VCaP (cell line): Measurements from ENCODE around the gene NAPSA.
"Not testable (repeated sequence)": the region's sequence is repeated elsewhere in the genome, so short reads cannot be mapped to it uniquely, and the experiment has no call there.

ENCODE experiments used
- H3K27ac ChIP-seq: fragments of 450-650 bp; 2 replicates; pipeline ENCODE4 v1.5.1; 2017
- CTCF ChIP-seq: fragments of 450-650 bp; conservative IDR thresholded peaks from 2 replicates; pipeline ENCODE4 v1.5.1; 2017; ENCODE audit warnings: mild to moderate bottlenecking, moderate library complexity

The NAPSA gene

GRCh38 chr19:50352242-50352641, 13.2 kb downstream of the NAPSA start:
- TF ChIP-seq CTCF, result no peak
- no peak overlapping the region for H3K27ac ChIP-seq

DNA sequence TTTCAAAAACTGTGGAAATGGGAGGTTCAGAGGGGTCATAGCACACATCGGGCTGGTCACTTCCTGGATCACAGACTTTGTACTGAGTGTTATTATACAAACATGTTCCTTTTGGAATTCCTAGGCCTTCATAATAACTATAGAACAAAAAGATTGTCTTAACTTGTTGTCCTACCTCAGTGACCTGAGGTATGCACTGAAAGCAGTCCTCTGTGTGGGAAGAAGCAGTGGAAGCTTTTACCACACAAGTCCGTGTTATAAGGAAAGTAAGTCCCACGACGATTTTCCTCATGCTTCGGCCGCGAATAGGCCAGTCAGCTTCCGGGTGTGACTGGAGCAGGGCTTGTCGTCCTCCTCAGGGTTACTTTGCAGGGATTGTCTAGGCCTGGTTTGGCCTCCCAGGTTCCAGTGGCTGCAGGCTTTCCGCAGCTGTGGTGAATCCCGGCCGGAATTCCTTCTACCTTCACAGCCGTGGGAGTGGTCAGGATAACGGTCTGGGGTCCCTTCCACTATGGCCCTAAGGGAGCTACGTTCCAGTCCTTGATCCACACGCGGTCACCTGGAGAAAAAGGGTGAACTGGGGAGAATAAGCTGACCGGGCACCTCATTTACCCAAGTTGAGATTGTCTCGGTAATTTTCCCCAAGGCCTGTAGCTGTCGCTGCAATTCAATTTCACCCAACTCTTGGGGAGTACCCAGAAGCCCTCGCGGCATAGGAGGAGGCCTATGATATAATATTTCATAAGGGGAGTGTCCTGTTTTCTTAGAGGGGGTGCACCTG, 16.0 kb downstream of the NAPSA start:
- H3K27ac ChIP-seq, result no peak overlapping the region
- TF ChIP-seq CTCF, result no peak

DNA sequence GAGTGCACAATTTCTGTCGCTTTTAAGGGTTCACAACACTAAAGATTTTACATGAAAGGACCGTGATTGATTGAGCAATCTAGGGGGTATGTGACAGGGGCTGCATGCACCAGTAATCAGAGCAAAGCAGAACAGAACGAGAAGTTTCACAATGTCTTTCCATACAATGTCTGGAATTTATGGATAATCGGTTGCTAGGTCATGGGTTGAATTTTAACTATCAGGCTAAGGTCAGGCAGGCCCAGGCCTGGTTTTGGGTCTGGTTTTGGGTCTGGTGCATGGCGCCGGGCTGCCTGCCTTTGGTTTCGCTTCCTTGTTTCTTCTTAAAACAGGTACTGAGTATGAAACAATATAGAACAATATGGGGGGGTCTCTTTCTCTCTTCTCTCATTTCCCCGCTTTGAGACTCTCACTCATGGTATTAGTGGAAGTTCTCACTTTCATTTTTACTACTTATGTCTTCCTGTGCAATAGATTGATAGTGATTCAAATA, 18.3 kb downstream of the NAPSA start:
- H3K27ac ChIP-seq, result not testable (repeated sequence)

DNA sequence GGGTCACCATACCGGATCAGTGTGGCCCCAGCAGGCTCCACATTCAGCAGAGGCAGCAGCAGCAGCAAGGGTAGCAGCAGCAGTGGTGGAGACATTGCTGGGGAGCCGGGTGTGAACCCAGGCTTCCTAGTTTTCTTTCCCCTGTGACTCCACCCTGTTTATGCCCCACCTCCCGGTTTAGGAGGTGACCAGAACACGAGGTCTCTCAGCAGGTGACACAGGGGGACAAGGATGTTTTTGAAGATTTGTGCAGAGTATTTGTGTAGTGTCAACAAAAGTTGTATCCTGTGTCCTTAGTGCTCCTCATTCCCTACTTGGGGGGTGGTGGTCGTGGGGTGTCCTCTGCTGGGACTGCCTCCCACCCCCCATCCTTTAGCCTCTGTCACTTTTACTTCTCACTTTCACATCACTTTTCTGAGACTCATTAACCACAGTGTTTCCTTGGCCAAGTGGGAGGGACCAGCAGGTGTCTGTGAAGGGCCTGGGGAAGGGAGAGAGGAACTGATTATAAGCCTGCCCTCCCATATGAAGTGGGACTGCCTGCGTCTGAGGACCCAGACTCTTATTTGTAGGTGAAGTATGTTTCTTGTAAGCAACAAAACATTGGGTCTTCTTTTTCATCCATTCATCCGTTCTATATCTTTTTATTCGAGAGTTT, 20.6 kb downstream of the NAPSA start:
- H3K27ac ChIP-seq, result no peak overlapping the region
- TF ChIP-seq CTCF, result no peak

- no peak overlapping the region for H3K27ac ChIP-seq
Measured at GRCh38 chr19:50341091-50341564, 24.3 kb downstream of the NAPSA start.

GRCh38 chr19:50340331-50340730, 25.1 kb downstream of the NAPSA start:
- no peak overlapping the region for H3K27ac ChIP-seq
- no peak for TF ChIP-seq CTCF

More at GRCh38 chr19:50341091-50341564, 24.3 kb downstream of the NAPSA start:
- TF ChIP-seq CTCF, result no peak

DNA sequence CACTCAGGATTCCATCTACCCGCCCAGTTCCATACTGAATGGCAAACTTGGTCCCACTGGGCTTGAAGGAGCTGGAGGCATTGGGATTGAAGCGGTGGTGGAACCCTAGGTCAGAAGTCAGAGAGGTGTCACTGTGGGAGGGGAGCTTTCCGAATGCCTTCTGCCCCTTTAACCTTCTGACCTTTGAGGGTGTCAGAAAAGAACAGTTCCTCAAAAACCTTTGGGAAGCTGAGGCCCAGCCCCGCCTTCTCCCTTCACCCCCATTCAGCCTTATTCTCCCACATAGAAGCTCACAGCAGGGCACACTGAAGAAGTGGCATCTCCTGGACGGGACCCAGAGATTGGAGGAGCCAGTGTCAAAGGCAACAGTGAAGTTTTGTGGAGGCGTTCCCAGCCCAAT, 28.4 kb downstream of the NAPSA start:
- H3K27ac ChIP-seq, result not testable (repeated sequence)

DNA sequence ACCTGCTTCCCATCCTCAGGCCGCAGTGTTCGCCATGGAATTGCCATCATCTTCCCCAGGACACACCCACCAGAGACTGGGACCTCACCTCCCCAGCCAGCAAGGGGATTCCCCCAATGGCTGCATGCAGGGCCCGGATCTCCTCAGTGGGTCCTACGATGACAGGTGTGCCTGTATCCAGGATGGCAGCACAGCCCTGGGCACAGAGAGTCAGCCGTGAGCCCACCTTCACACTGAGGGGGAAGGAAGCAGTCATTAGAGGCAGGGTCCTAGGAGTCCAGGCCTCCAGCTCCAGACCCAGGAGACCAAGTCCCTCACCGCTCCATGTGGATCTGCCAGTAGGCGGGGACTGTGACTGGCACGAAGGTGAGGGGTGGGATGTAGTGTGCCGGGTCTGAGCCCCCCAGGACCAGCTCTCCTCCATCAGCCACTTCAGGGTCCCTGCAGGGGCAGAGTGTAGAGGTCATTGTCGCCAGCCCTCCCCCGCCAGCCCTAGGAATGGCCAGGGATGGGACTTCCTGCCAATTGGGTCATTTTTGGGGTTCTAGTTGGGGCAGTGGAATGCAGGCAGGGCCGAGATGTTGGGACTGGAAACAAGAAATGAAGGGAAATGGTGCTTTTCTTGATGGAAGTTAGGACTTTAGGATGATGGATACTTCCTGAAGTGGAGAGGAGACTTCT, 30.6 kb downstream of the NAPSA start:
- H3K27ac ChIP-seq, result no peak overlapping the region
- no peak for TF ChIP-seq CTCF
